H1 (cell line): Measurements from ENCODE around the gene OAT.

Source experiments
- EZH2 ChIP-seq: fragments of 200-600 bp; sonication (generic); IDR thresholded peaks from 2 replicates; pipeline ENCODE4 v1.7.1; 2012; ENCODE audit warnings: low read depth, mild to moderate bottlenecking, moderate library complexity, low read length, inconsistent platforms; ENCODE audit not compliant: severe bottlenecking
- GABPA ChIP-seq: IDR thresholded peaks from 2 replicates; pipeline ENCODE4 v1.6.1; 2011; ENCODE audit warnings: mild to moderate bottlenecking, low read length, moderate library complexity, borderline replicate concordance; ENCODE audit not compliant: insufficient read depth
- JUN ChIP-seq: IDR thresholded peaks from 2 replicates; pipeline ENCODE4 v1.6.1; 2011; ENCODE audit warnings: low read depth, mild to moderate bottlenecking, improper control_type of control experiment, low read length
- PHF8 ChIP-seq: fragments of 200-600 bp; sonication (generic); conservative IDR thresholded peaks from 2 replicates; pipeline ENCODE4 v1.7.1; 2012; ENCODE audit warnings: low read depth, mild to moderate bottlenecking, inconsistent platforms, low read length, moderate library complexity
- POLR2A ChIP-seq, 2 experiments: IDR thresholded peaks; 1 replicate in 1 of 2; 2 replicates in 1 of 2; pipeline ENCODE4 v1.6.1; 2011; ENCODE audit warnings: low read depth in 2 of 2, low read length in 2 of 2, mild to moderate bottlenecking in 2 of 2; ENCODE audit errors: control extremely low read depth in 1 of 2
- RNF2 ChIP-seq: fragments of 200-900, 300-1000 bp; sonication (generic); IDR thresholded peaks from 2 replicates; pipeline ENCODE4 v1.7.1; 2016; ENCODE audit warnings: borderline replicate concordance, low read depth, mild to moderate bottlenecking, antibody characterized with exemption, low read length; ENCODE audit not compliant: poor library complexity, severe bottlenecking; ENCODE audit errors: missing control alignments
- SIN3A ChIP-seq, 2 experiments: IDR thresholded peaks in 1 of 2; conservative IDR thresholded peaks in 1 of 2; 2 replicates each; pipeline ENCODE4 v1.6.1; 2011 to 2012; ENCODE audit warnings: low read length in 2 of 2, improper control_type of control experiment in 1 of 2, low read depth in 1 of 2, mild to moderate bottlenecking in 1 of 2
- SP4 ChIP-seq: IDR thresholded peaks from 2 replicates; pipeline ENCODE4 v1.6.1; 2012; ENCODE audit warnings: low read length, inconsistent platforms
- TAF1 ChIP-seq: IDR thresholded peaks from 2 replicates; pipeline ENCODE4 v1.6.1; 2011; ENCODE audit warnings: mild to moderate bottlenecking, low read depth, low read length
- TF ChIP-seq, protein P1 (sequence below), 3 experiments: IDR thresholded peaks; 1 replicate in 2 of 3; 2 replicates in 1 of 3; pipeline versions ENCODE4 v1.5.1 to v1.6.1; 2011; ENCODE audit warnings: low read length in 3 of 3, mild to moderate bottlenecking in 3 of 3, inconsistent platforms in 2 of 3, low read depth in 1 of 3, moderate library complexity in 1 of 3; ENCODE audit not compliant: insufficient read depth in 1 of 3; ENCODE audit errors: control extremely low read depth in 1 of 3
- TF ChIP-seq, protein P2 (sequence below): IDR thresholded peaks from 2 replicates; pipeline ENCODE4 v1.6.1; 2012; ENCODE audit warnings: inconsistent platforms
- TF ChIP-seq, protein P3 (sequence below): IDR thresholded peaks from 2 replicates; pipeline ENCODE4 v1.6.1; 2011; ENCODE audit warnings: low read length, improper control_type of control experiment

DNA sequence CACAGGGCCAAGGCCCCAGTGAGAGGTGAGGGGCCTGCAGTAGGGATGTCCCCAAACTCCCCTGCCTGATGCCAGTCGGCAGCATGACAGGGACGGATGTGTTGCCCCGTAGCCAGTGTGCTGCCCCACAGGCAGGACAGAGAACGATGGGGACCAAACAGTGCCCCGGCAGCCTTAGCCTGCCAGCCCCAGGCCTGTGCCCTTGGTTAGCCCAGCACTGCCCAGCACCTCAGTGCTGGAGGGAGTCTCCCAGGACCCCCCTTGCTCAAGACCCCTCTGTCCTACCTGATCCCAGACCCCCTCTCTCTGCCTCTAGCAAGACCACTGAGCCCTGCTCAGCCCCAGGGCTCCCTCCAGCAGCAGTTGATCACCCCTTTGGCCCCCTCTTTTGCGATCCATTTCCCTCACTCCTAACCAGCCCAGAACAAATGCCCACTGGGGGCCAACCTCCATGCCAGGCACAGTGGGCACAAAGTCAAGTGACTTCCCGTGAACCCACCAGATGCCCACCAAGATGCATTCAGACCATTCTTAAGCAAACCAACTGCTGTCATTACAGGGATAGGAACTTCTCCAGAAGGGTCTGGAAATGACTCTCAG, 34.0 kb downstream of the OAT start:
- no peak for TF ChIP-seq GABPA
- TF ChIP-seq, protein P1, sequence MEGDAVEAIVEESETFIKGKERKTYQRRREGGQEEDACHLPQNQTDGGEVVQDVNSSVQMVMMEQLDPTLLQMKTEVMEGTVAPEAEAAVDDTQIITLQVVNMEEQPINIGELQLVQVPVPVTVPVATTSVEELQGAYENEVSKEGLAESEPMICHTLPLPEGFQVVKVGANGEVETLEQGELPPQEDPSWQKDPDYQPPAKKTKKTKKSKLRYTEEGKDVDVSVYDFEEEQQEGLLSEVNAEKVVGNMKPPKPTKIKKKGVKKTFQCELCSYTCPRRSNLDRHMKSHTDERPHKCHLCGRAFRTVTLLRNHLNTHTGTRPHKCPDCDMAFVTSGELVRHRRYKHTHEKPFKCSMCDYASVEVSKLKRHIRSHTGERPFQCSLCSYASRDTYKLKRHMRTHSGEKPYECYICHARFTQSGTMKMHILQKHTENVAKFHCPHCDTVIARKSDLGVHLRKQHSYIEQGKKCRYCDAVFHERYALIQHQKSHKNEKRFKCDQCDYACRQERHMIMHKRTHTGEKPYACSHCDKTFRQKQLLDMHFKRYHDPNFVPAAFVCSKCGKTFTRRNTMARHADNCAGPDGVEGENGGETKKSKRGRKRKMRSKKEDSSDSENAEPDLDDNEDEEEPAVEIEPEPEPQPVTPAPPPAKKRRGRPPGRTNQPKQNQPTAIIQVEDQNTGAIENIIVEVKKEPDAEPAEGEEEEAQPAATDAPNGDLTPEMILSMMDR (IDR thresholded peaks at IDR 0.05; ENCODE audit: control extremely low read depth in 1 of 3, insufficient read depth in 1 of 3, low read depth in 1 of 3, low read length in 3 of 3): no peak
- no peak for TF ChIP-seq POLR2A (IDR thresholded peaks at IDR 0.05; ENCODE audit: control extremely low read depth in 1 of 2, low read depth in 2 of 2, low read length in 2 of 2)
- no peak for TF ChIP-seq TAF1
- TF ChIP-seq RNF2: no peak
- no peak for TF ChIP-seq EZH2
- no peak for TF ChIP-seq PHF8
- TF ChIP-seq, protein P2, sequence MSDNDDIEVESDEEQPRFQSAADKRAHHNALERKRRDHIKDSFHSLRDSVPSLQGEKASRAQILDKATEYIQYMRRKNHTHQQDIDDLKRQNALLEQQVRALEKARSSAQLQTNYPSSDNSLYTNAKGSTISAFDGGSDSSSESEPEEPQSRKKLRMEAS: no peak
- TF ChIP-seq JUN: no peak
- TF ChIP-seq SP4: no peak
- TF ChIP-seq, protein P3, sequence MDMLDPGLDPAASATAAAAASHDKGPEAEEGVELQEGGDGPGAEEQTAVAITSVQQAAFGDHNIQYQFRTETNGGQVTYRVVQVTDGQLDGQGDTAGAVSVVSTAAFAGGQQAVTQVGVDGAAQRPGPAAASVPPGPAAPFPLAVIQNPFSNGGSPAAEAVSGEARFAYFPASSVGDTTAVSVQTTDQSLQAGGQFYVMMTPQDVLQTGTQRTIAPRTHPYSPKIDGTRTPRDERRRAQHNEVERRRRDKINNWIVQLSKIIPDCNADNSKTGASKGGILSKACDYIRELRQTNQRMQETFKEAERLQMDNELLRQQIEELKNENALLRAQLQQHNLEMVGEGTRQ: no peak
- no peak for TF ChIP-seq SIN3A (conservative IDR thresholded peaks at IDR 0.05 in 1 of 2, IDR thresholded peaks at IDR 0.05 in 1 of 2; ENCODE audit: low read depth in 1 of 2, low read length in 2 of 2)
